Jurkat, Clone E6-1 (cell line): ENCODE data around the gene CCDC185.

Experiments used
- DNase-seq: peaks from one replicate; pipeline ENCODE4 v3.0.0-alpha.2; 2011; ENCODE audit warnings: low read depth, low spot score
- H3K4me3 ChIP-seq: 2 replicates; pipeline ENCODE4 v1.5.1; 2011; ENCODE audit warnings: mild to moderate bottlenecking, low read length, control low read depth, moderate library complexity

Gene CCDC185

DNA sequence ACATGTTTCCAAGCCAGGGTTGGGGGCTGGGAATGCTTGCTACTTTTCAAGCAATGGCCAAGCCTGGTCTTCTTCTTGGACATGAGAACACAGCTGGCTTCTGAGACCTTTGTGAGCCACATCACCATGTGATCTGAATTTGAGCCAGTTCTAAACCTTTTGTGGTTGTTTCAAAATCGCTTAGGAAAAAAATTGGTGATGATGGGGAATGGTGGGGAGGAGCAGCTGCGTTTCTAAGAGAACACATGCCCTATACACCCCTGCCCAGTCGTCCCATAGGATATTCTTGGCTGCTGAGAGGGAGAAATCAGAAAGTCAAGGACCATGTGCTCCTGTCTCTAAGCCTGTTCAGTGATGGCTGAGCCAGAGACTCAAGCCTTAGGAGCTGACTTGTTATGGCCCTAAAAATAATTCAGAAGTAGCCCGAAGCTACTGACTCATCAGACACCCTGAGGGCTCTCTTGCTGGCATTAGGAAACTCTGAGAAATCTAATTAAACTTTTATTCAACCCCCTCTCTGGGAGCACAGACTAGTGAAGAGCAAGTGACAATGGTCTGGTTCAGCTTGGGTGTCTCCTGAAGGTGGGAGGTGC is 30.5 kb downstream of the CCDC185 start:
- DNase-seq: no peak
- H3K4me3 ChIP-seq: no peak overlapping the region

DNA sequence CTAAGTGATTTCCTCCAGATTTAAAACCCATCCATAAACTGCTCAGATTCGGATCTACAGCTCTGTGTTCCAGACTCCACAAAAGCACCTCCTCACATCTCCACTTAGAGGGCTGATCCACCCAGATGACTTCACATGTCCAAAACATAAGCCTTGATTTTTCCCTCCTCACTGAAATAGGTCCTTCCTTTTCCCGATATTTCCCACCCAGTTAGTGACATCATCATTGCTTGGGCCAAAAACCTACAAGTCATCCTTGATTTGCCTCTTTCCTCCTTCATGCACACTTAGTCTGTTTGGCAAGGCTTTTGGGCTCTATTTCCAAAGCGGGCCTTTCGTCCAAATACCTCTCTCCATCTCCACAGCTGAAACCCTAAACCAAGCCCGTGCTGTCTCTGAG is 32.3 kb downstream of the CCDC185 start:
- DNase-seq: no peak
- no peak overlapping the region for H3K4me3 ChIP-seq

DNA sequence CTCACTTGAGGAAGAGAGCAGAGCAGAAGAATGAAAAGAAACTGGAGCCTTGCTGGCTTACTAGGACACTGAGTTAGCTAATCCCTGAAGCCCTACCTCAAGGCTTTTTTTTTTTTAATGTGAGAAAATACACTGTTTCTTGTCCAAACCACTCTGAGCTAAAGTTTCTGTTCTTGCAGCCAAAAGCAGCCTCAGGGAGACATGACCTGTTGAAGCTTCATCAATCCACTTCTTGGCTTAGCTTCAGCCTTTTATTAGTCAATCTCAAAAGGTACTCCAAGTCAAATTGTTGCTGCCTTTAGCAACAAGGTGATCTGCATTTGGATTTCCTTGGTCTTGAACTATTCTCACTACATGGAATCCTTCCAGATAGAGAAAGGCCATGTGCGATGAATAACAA is 33.7 kb downstream of the CCDC185 start:
- no peak for DNase-seq
- H3K4me3 ChIP-seq: no peak overlapping the region

DNA sequence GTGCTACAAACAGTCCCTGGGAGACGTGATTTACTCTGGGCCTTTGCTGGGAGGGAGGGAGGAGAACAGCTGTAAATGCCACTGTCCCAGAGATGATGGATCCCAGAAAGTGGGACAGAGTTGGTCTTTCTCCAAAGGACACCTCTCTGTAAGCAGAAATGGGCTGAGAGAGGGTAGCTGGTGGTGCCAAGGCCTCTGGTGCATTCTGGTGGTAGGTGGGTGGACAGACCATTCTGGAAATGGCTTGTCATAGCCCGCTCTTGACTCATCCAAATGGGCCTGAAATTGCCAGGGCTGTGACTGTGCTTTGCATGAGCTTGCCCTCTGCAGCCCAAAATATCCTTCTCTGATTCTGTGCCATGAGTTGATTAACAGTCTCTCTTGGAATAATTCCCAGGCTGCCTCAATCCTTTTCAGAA is 36.1 kb downstream of the CCDC185 start:
- DNase-seq: no peak

DNA sequence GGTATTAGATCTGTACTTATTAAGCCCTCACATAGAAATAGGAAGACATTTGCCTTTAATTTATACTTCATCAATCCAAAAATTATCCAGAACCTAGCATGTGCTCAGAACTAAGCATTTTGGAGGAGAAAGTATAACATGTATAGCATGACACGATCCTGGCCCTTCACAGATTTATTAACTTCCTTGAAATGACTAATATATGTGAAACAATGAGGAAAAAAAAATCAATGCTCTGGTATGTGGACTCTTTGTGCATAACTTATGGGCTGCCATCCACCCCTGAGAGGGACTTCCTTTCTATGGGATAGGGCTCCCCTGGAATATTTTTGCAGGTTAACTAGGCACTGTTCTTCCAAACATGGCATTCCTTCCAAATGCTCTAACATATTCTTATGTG is 36.6 kb downstream of the CCDC185 start:
- no peak overlapping the region for H3K4me3 ChIP-seq
- no peak for DNase-seq

More for the DNA sequence above, 36.1 kb downstream of the CCDC185 start:
- H3K4me3 ChIP-seq: no peak overlapping the region

GRCh38 chr1:223430236-223430635 is 37.0 kb downstream of the CCDC185 start:
- H3K4me3 ChIP-seq: no peak overlapping the region
- no peak for DNase-seq

DNA sequence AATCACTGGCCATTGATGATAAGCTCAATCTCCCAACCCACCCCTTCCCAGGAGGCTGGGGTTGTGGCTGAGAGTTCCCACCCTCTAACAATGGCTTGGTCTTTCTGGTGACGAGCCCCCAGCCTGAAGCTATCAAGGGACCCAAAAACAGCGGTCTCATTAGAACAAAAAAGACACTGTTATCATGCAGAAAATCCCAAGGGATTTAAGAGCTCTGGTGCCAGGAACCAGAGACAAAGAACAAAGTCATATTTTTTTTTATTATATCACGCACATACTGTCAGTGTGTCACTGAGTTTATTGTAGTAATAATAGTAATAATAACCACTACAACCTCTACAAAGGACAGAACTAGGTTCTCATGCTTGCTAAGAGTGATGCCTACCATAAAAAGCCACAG is 43.9 kb downstream of the CCDC185 start:
- no peak for DNase-seq
- H3K4me3 ChIP-seq: no peak overlapping the region

GRCh38 chr1:223443397-223443796 is 50.2 kb downstream of the CCDC185 start:
- no peak overlapping the region for H3K4me3 ChIP-seq
- no peak for DNase-seq

DNA sequence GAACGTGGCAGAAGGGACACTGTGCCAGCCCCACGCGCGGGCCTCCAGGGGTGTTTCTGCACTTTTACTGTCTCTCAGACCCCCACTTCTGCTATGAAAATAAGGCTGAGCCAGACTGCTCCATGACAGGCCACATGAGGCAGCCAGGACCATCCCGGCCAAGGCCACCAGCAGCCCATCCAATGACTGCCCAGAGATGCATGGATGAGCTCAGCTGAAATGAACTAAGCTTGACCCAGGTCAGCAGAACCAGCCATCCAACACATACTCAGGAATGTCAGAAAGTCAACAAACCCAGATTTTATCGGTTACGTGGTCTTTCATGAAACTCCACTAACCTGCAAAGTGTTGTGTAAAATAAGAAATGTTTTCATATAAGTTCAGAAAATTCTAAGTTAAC is 51.2 kb downstream of the CCDC185 start:
- H3K4me3 ChIP-seq: no peak overlapping the region
- no peak for DNase-seq
